ENCODE data around the gene SUCLA2. TPM values are rescaled to one million over a fixed set of nuclear protein-coding genes. Genes with fewer than 3 reads are reported as not detected.
A peak's percentile ranks its signal among the peaks of the same experiment; 100 is the strongest.

SUCLA2 gene
- total and polyA plus RNA-seq, 9 of the 15 experiments (the other 6 are each of a cell fraction or from before 2014, with no cell fraction given), result 23.3 to 52.9 (median 35.8) TPM

GRCh38 chr13:47904241-47904640 is 96.8 kb downstream of the SUCLA2 start:
- DNase-seq (ENCODE audit: extremely low read depth in 1 of 4, low spot score in 3 of 4), result peak; percentile 10 to 32 (median 24)
- Histone ChIP-seq H3K27me3 (ENCODE audit: control insufficient read depth in 2 of 2, insufficient read depth in 2 of 2, low read length in 2 of 2) (no peaks in the 10 kb centered on the region), H3K79me2 (ENCODE audit: control insufficient read depth, insufficient read depth, low read length) (no peaks in the 10 kb centered on the region), H3K36me3 (ENCODE audit: control insufficient read depth, insufficient read depth, low read length) (no peaks in the 10 kb centered on the region), H2AFZ (ENCODE audit: low read depth, low read length) (peak overlapping the region; percentile 90), H3K9me3 (replicated peaks; ENCODE audit: control insufficient read depth, insufficient read depth, low read depth, low read length) (no peaks in the 10 kb centered on the region), H4K20me1 (replicated peaks; ENCODE audit: control insufficient read depth, insufficient read depth, low read length) (no peaks in the 10 kb centered on the region), H3K27ac (ENCODE audit: extremely low read depth, low read depth, low read length) (0 out of 3 replicates have a peak overlapping the region, but pooled peaks have one; percentile 30), H3K4me2 (ENCODE audit: insufficient read depth, low read length) (peak overlapping the region; percentile 71), H3K9ac (ENCODE audit: insufficient read depth in 1 of 2, low read depth in 2 of 2, low read length in 2 of 2) (peak overlapping the region in 1 of 2 experiments; percentile 14; a peak in 1 of 4 replicates), H3K4me1 (replicated peaks in 1 of 2; ENCODE audit: control insufficient read depth in 2 of 2, insufficient read depth in 2 of 2, low read length in 2 of 2) (no peaks in the 10 kb centered on the region), H3K4me3 (peak overlapping the region; percentile 33), H3K9me1 (ENCODE audit: control insufficient read depth, insufficient read depth, low read length) (no peaks in the 10 kb centered on the region)
- peak; percentile 73 for ATAC-seq
- in situ Hi-C loops (cut with MboI) (no loop called here), intact Hi-C loops (cut with micrococcal nuclease) (no loop called here)
- ChIA-PET POLR2A (interaction anchor here (0.8 kb wide), 1 partner anchor 74 kb away, joined by 3 read pairs; no protein-coding TSS in a partner anchor), CTCF (ENCODE audit: low intra/inter-chr PET ratio) (no interaction called here)
- BruUV-seq (replicated peaks), result no TSS peak
- WGBS (ENCODE audit: insufficient coverage, low coverage, missing lambda C conversion rate), result 11% methylated on average over 10 of the region's 13 CpGs
- FAIRE-seq, result peak; percentile 80
- TF ChIP-seq TCF7 (IDR thresholded peaks at IDR 0.05; ENCODE audit: borderline replicate concordance) (no peak), CBX3 (IDR thresholded peaks at IDR 0.05; ENCODE audit: borderline replicate concordance in 1 of 2, low read length in 2 of 2) (peak in 1 of 2 experiments; percentile 58; a peak in 1 of 3 replicates), SMC3 (conservative IDR thresholded peaks at IDR 0.05; ENCODE audit: insufficient read depth, low read depth, low read length) (no peak), ZBTB7A (IDR thresholded peaks at IDR 0.05; ENCODE audit: borderline replicate concordance, control insufficient read depth, low read depth, low read length) (no peak), ELF1 (tag; IDR thresholded peaks at IDR 0.05) (peak; percentile 60; the same call in 1 of the 2 replicates), EHMT2 (IDR thresholded peaks at IDR 0.05) (peak; percentile 89), C11orf30 (IDR thresholded peaks at IDR 0.05; ENCODE audit: low read depth) (no peak), ZNF766 (CRISPR knock-in tag; conservative IDR thresholded peaks at IDR 0.05) (0 out of 2 replicates have a peak, but pooled peaks have one; percentile 58), ILK (tag; IDR thresholded peaks at IDR 0.05; ENCODE audit: borderline replicate concordance, low read depth) (no peak), PHF8 (IDR thresholded peaks at IDR 0.05; ENCODE audit: borderline replicate concordance, low read length) (peak; percentile 30; the same call in 1 of the 2 replicates), CREB1 (IDR thresholded peaks at IDR 0.05) (peak; percentile 43; the same call in 1 of the 2 replicates), CREB1 (CRISPR knock-in tag; IDR thresholded peaks at IDR 0.05) (no peak), ATF1 (CRISPR knock-in tag; IDR thresholded peaks at IDR 0.05) (no peak), ATF1 (tag; IDR thresholded peaks at IDR 0.05) (peak; percentile 69), SRSF1 (IDR thresholded peaks at IDR 0.05; ENCODE audit: low read depth, low read length) (no peak), ARNT (IDR thresholded peaks at IDR 0.05) (no peak), HDAC3 (IDR thresholded peaks at IDR 0.05; ENCODE audit: borderline replicate concordance, partially characterized antibody) (no peak)
- TF ChIP-seq, protein P1, sequence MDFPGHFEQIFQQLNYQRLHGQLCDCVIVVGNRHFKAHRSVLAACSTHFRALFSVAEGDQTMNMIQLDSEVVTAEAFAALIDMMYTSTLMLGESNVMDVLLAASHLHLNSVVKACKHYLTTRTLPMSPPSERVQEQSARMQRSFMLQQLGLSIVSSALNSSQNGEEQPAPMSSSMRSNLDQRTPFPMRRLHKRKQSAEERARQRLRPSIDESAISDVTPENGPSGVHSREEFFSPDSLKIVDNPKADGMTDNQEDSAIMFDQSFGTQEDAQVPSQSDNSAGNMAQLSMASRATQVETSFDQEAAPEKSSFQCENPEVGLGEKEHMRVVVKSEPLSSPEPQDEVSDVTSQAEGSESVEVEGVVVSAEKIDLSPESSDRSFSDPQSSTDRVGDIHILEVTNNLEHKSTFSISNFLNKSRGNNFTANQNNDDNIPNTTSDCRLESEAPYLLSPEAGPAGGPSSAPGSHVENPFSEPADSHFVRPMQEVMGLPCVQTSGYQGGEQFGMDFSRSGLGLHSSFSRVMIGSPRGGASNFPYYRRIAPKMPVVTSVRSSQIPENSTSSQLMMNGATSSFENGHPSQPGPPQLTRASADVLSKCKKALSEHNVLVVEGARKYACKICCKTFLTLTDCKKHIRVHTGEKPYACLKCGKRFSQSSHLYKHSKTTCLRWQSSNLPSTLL (IDR thresholded peaks at IDR 0.05), result no peak
- TF ChIP-seq, protein P2, sequence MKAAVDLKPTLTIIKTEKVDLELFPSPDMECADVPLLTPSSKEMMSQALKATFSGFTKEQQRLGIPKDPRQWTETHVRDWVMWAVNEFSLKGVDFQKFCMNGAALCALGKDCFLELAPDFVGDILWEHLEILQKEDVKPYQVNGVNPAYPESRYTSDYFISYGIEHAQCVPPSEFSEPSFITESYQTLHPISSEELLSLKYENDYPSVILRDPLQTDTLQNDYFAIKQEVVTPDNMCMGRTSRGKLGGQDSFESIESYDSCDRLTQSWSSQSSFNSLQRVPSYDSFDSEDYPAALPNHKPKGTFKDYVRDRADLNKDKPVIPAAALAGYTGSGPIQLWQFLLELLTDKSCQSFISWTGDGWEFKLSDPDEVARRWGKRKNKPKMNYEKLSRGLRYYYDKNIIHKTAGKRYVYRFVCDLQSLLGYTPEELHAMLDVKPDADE (conservative IDR thresholded peaks at IDR 0.05; ENCODE audit: control insufficient read depth, low read depth, low read length), result no peak

Measured in K562 (cell line).